ENCODE results near the gene KIAA1217.

DNA sequence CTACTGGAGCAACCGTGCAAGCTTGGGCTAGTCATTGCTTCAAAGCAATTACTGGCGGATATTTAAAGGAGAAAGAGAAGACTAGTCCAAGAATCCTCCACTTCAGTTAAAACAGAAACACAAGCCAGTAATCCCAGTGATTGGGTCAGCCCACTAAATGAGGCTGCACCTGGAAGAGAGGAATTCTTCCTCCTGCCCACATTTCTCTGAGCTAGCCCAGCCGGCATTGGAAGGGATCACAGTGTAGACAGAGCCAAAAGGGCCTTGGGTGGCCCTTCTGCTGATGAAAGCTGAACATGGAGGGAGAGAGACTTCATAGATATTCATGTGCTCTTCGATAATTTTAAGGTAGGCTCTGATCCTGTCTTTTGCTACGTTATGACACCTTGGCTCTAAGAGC is 228.4 kb downstream of the KIAA1217 start:
- TF ChIP-seq, protein P1, sequence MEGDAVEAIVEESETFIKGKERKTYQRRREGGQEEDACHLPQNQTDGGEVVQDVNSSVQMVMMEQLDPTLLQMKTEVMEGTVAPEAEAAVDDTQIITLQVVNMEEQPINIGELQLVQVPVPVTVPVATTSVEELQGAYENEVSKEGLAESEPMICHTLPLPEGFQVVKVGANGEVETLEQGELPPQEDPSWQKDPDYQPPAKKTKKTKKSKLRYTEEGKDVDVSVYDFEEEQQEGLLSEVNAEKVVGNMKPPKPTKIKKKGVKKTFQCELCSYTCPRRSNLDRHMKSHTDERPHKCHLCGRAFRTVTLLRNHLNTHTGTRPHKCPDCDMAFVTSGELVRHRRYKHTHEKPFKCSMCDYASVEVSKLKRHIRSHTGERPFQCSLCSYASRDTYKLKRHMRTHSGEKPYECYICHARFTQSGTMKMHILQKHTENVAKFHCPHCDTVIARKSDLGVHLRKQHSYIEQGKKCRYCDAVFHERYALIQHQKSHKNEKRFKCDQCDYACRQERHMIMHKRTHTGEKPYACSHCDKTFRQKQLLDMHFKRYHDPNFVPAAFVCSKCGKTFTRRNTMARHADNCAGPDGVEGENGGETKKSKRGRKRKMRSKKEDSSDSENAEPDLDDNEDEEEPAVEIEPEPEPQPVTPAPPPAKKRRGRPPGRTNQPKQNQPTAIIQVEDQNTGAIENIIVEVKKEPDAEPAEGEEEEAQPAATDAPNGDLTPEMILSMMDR (IDR thresholded peaks at IDR 0.05; ENCODE audit: low read length), result no peak
- TF ChIP-seq EZH2 (IDR thresholded peaks at IDR 0.05; ENCODE audit: borderline replicate concordance, low read length), result no peak
